Measurements from ENCODE around the gene TMBIM6. TPM values are rescaled to one million over a fixed set of nuclear protein-coding genes. Genes with fewer than 3 reads are reported as not detected.
A peak's percentile ranks its signal among the peaks of the same experiment; 100 is the strongest.

The TMBIM6 gene
- total and polyA plus RNA-seq, 9 of the 15 experiments (the other 6 are each of a cell fraction or from before 2014, with no cell fraction given): 147 to 1,288 (median 352) TPM

GRCh38 chr12:49740930-49741881 lies at the start of gene TMBIM6 (continued):
- no peak for TF ChIP-seq ZNF318 (IDR thresholded peaks at IDR 0.05; ENCODE audit: borderline replicate concordance in 1 of 2, low read depth in 1 of 2)
- no peak for TF ChIP-seq USF2 (CRISPR knock-in tag; IDR thresholded peaks at IDR 0.05)
- peak; percentile 32; the same call in 1 of the 2 replicates for TF ChIP-seq ATF4 (CRISPR knock-in tag; IDR thresholded peaks at IDR 0.05)
- no peak for TF ChIP-seq CEBPB (tag; IDR thresholded peaks at IDR 0.05)
- TF ChIP-seq RBM17 (IDR thresholded peaks at IDR 0.05; ENCODE audit: borderline replicate concordance, low read depth, low read length): no peak
- peak; percentile 31; the same call in 1 of the 2 replicates for TF ChIP-seq ZNF384 (IDR thresholded peaks at IDR 0.05; ENCODE audit: low read depth, low read length)
- no peak for TF ChIP-seq TRIM25 (IDR thresholded peaks at IDR 0.05; ENCODE audit: borderline replicate concordance)
- TF ChIP-seq RBM14 (IDR thresholded peaks at IDR 0.05; ENCODE audit: borderline replicate concordance, insufficient read depth, low read depth, low read length): no peak
- no peak for TF ChIP-seq CBFA2T2 (conservative IDR thresholded peaks at IDR 0.05)
- TF ChIP-seq ZNF511 (CRISPR knock-in tag; IDR thresholded peaks at IDR 0.05): peak; percentile 82
- no peak for TF ChIP-seq STAT5B (CRISPR knock-in tag; IDR thresholded peaks at IDR 0.05)
- TF ChIP-seq PHF20 (IDR thresholded peaks at IDR 0.05; ENCODE audit: partially characterized antibody): peak; percentile 87
- TF ChIP-seq ZNF3 (CRISPR knock-in tag; IDR thresholded peaks at IDR 0.05): no peak
- TF ChIP-seq FOXJ2 (tag; IDR thresholded peaks at IDR 0.05): no peak

Data from K562 (cell line).